Neural cell (in vitro differentiated cells): ENCODE measurements around the gene RP2. TPM values are rescaled to one million over a fixed set of nuclear protein-coding genes. Genes with fewer than 3 reads are reported as not detected.

Source experiments
- H2AFZ ChIP-seq: fragments of 200-600, 300-800 bp; sonication (generic), shearing (Covaris generic); 2 replicates; pipeline ENCODE4 v1.6.0; 2014; ENCODE audit warnings: low read depth, mild to moderate bottlenecking, antibody characterized with exemption, low read length, moderate library complexity
- H3F3A ChIP-seq: fragments of 200-600 bp; shearing (Covaris generic); 2 replicates; pipeline ENCODE4 v1.6.1; 2016; ENCODE audit warnings: mild to moderate bottlenecking, moderate library complexity, mixed read lengths, antibody characterized with exemption, low read length; ENCODE audit not compliant: insufficient read depth, poor library complexity, severe bottlenecking
- H3K27ac ChIP-seq: fragments of 200-600, 300-800 bp; sonication (generic), shearing (Covaris generic); 2 replicates; pipeline ENCODE4 v1.5.1; 2014; ENCODE audit warnings: mild to moderate bottlenecking, low read length, moderate library complexity
- H3K27me3 ChIP-seq: fragments of 300-800, 200-600 bp; sonication (generic), shearing (Covaris generic); 2 replicates; pipeline ENCODE4 v1.6.0; 2014; ENCODE audit warnings: mild to moderate bottlenecking, low read depth, low read length, moderate library complexity; ENCODE audit not compliant: insufficient read depth
- H3K36me3 ChIP-seq: fragments of 300-800, 200-600 bp; sonication (generic), shearing (Covaris generic); 2 replicates; pipeline ENCODE4 v1.5.1; 2014; ENCODE audit warnings: mild to moderate bottlenecking, antibody characterized with exemption, low read length, moderate library complexity; ENCODE audit not compliant: insufficient read depth
- H3K4me2 ChIP-seq: fragments of 300-800, 200-600 bp; sonication (generic), shearing (Covaris generic); 2 replicates; pipeline ENCODE4 v1.6.0; 2014; ENCODE audit warnings: mild to moderate bottlenecking, low read length
- H3K4me3 ChIP-seq: fragments of 300-800, 200-600 bp; sonication (generic), shearing (Covaris generic); 2 replicates; pipeline ENCODE4 v1.5.1; 2014; ENCODE audit warnings: mild to moderate bottlenecking, low read length, moderate library complexity
- H3K79me2 ChIP-seq: fragments of 200-600 bp; shearing (Covaris generic); replicated peaks from 2 replicates; pipeline ENCODE4 v1.6.0; 2014; ENCODE audit warnings: mild to moderate bottlenecking, low read length, moderate library complexity; ENCODE audit not compliant: insufficient read depth
- H3K9ac ChIP-seq: fragments of 300-800, 200-600 bp; sonication (generic), shearing (Covaris generic); 2 replicates; pipeline ENCODE4 v1.6.1; 2016; ENCODE audit warnings: mild to moderate bottlenecking, low read length, mixed read lengths
- H3K9me2 ChIP-seq: fragments of 200-600 bp; shearing (Covaris generic); 2 replicates; pipeline ENCODE4 v1.6.1; 2016; ENCODE audit warnings: mild to moderate bottlenecking, low read length, mixed read lengths; ENCODE audit not compliant: insufficient read depth
- H3K9me3 ChIP-seq: fragments of 200-600, 300-800 bp; sonication (generic), shearing (Covaris generic); 2 replicates; pipeline ENCODE4 v1.6.1; 2016; ENCODE audit warnings: mild to moderate bottlenecking, mixed run types, low read length, moderate library complexity, mixed read lengths
- H4K20me1 ChIP-seq: fragments of 200-600 bp; shearing (Covaris generic); 2 replicates; pipeline ENCODE4 v1.6.1; 2016; ENCODE audit warnings: mild to moderate bottlenecking, mixed run types; ENCODE audit not compliant: insufficient read depth
- EP300 ChIP-seq: fragments of 450-650 bp; conservative IDR thresholded peaks from 2 replicates; pipeline ENCODE4 v1.6.1; 2014; ENCODE audit warnings: antibody characterized with exemption, mild to moderate bottlenecking, moderate library complexity; ENCODE audit not compliant: poor library complexity, severe bottlenecking
- EZH2 ChIP-seq: fragments of 200-600, 300-800 bp; shearing (Covaris generic), sonication (generic); IDR thresholded peaks from 2 replicates; pipeline ENCODE4 v1.6.1; 2014; ENCODE audit warnings: antibody characterized with exemption, low read length, borderline replicate concordance, mild to moderate bottlenecking; ENCODE audit not compliant: insufficient read depth, poor library complexity, severe bottlenecking
- MXI1 ChIP-seq: fragments of 450-650 bp; conservative IDR thresholded peaks from 2 replicates; pipeline ENCODE4 v1.6.1; 2014; ENCODE audit warnings: antibody characterized with exemption, mild to moderate bottlenecking; ENCODE audit not compliant: poor library complexity, severe bottlenecking
- POLR2AphosphoS5 ChIP-seq: IDR thresholded peaks from 2 replicates; pipeline ENCODE4 v1.6.1; 2012
- RAD21 ChIP-seq: fragments of 450-650 bp; conservative IDR thresholded peaks from 2 replicates; pipeline ENCODE4 v1.6.1; 2014; ENCODE audit warnings: antibody characterized with exemption, mild to moderate bottlenecking, moderate library complexity
- SMC3 ChIP-seq: fragments of 450-650 bp; conservative IDR thresholded peaks from 2 replicates; pipeline ENCODE4 v1.6.1; 2014; ENCODE audit warnings: antibody characterized with exemption, mild to moderate bottlenecking, moderate library complexity; ENCODE audit not compliant: poor library complexity
- TAF1 ChIP-seq: IDR thresholded peaks from 2 replicates; pipeline ENCODE4 v1.6.1; 2012; ENCODE audit warnings: low read depth
- polyA plus RNA-seq: library from polyadenylated mRNA; depleted of rRNA; stranded (reverse); fragments of >200 nt; gene quantifications from 2 replicates; pipeline ENCODE4 v1.2.3, GENCODE V29; 2014
- TF ChIP-seq, protein P1 (sequence below): fragments of 450-650 bp; IDR thresholded peaks from 2 replicates; pipeline ENCODE4 v1.5.1; 2014; ENCODE audit warnings: antibody characterized with exemption, mild to moderate bottlenecking, moderate library complexity; ENCODE audit not compliant: poor library complexity, severe bottlenecking
- TF ChIP-seq, protein P2 (sequence below): IDR thresholded peaks from 2 replicates; pipeline ENCODE4 v1.6.1; 2012; ENCODE audit warnings: borderline replicate concordance

RP2 gene
- polyA plus RNA-seq, 1 donor from 2014 or later: 12.1 TPM

DNA sequence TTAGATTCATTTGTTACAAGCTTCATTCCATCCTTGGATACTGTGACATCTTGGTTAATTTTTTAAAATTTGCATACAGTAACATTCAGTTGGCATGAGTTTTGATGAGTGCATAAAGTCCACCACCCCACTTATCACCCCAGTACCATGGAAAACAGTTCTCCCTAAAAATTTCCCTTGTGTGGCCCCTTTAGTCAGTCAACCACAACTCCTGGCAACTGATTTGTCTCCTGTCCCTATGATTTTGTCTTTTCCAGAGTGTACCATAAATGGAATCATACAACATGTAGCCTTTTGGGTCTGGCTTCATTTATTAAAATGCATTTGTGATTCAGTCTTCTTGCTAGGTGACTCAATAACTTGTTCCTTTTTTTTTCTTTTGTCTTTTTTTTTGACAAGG, 29.9 kb downstream of the RP2 start:
- Histone ChIP-seq H3F3A (no peaks in the 10 kb centered on the region), H3K27me3 (no peaks in the 10 kb centered on the region)

DNA sequence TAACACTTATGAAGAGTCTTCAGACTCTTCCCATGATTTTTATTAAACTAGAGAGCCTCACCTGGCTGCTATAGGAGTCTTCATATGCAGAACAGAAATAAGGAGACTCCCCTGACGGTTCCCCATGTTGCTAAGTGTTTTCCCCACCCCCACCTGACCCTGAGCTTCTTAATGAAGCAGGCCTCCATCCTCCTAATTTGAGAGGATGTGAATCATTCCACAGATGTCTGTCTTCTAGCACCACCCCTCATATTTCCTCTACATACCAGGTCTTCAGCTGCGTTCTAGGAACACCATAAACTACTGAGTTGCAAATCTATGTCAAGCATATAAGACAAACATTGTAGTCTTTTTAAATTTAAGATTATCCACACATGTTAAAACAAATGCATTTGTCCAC, 36.9 kb downstream of the RP2 start:
- Histone ChIP-seq H3K79me2 (no peaks in the 10 kb centered on the region), H3K9ac (no peak overlapping the region), H4K20me1 (no peaks in the 10 kb centered on the region), H3K4me3 (no peak overlapping the region), H3F3A (no peaks in the 10 kb centered on the region), H3K4me2 (no peak overlapping the region), H3K27ac (no peak overlapping the region), H3K9me2 (no peaks in the 10 kb centered on the region), H3K36me3 (no peaks in the 10 kb centered on the region), H3K27me3 (no peaks in the 10 kb centered on the region), H3K9me3 (no peaks in the 10 kb centered on the region), H2AFZ (no peak overlapping the region)
- TF ChIP-seq SMC3: no peak
- TF ChIP-seq, protein P1, sequence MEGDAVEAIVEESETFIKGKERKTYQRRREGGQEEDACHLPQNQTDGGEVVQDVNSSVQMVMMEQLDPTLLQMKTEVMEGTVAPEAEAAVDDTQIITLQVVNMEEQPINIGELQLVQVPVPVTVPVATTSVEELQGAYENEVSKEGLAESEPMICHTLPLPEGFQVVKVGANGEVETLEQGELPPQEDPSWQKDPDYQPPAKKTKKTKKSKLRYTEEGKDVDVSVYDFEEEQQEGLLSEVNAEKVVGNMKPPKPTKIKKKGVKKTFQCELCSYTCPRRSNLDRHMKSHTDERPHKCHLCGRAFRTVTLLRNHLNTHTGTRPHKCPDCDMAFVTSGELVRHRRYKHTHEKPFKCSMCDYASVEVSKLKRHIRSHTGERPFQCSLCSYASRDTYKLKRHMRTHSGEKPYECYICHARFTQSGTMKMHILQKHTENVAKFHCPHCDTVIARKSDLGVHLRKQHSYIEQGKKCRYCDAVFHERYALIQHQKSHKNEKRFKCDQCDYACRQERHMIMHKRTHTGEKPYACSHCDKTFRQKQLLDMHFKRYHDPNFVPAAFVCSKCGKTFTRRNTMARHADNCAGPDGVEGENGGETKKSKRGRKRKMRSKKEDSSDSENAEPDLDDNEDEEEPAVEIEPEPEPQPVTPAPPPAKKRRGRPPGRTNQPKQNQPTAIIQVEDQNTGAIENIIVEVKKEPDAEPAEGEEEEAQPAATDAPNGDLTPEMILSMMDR: no peak

More for the DNA sequence above, 29.9 kb downstream of the RP2 start:
- H3K4me3 ChIP-seq: no peak overlapping the region
- no peaks in the 10 kb centered on the region for H3K79me2 ChIP-seq
- no peak for TF ChIP-seq POLR2AphosphoS5
- no peak for TF ChIP-seq RAD21
- no peak for TF ChIP-seq EZH2
- TF ChIP-seq, protein P1: no peak
- no peak for TF ChIP-seq EP300
- no peak for TF ChIP-seq TAF1
- TF ChIP-seq, protein P2, sequence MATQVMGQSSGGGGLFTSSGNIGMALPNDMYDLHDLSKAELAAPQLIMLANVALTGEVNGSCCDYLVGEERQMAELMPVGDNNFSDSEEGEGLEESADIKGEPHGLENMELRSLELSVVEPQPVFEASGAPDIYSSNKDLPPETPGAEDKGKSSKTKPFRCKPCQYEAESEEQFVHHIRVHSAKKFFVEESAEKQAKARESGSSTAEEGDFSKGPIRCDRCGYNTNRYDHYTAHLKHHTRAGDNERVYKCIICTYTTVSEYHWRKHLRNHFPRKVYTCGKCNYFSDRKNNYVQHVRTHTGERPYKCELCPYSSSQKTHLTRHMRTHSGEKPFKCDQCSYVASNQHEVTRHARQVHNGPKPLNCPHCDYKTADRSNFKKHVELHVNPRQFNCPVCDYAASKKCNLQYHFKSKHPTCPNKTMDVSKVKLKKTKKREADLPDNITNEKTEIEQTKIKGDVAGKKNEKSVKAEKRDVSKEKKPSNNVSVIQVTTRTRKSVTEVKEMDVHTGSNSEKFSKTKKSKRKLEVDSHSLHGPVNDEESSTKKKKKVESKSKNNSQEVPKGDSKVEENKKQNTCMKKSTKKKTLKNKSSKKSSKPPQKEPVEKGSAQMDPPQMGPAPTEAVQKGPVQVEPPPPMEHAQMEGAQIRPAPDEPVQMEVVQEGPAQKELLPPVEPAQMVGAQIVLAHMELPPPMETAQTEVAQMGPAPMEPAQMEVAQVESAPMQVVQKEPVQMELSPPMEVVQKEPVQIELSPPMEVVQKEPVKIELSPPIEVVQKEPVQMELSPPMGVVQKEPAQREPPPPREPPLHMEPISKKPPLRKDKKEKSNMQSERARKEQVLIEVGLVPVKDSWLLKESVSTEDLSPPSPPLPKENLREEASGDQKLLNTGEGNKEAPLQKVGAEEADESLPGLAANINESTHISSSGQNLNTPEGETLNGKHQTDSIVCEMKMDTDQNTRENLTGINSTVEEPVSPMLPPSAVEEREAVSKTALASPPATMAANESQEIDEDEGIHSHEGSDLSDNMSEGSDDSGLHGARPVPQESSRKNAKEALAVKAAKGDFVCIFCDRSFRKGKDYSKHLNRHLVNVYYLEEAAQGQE: no peak
- no peak for TF ChIP-seq MXI1
- no peak for TF ChIP-seq SMC3
- no peaks in the 10 kb centered on the region for H4K20me1 ChIP-seq
- no peaks in the 10 kb centered on the region for H3K9me3 ChIP-seq
- H3K9ac ChIP-seq: no peak overlapping the region
- no peaks in the 10 kb centered on the region for H3K9me2 ChIP-seq
- H3K27ac ChIP-seq: no peak overlapping the region
- H3K36me3 ChIP-seq: no peaks in the 10 kb centered on the region
- H3K4me2 ChIP-seq: no peak overlapping the region
- no peak overlapping the region for H2AFZ ChIP-seq
